IMR-90 (cell line): Measurements from ENCODE around the gene FGF5. TPM values are rescaled to one million over a fixed set of nuclear protein-coding genes. Genes with fewer than 3 reads are reported as not detected.

Experiments used
- ATAC-seq: fragments of 200-7000 bp; cut with Tn5 transposase; 2 replicates; pipeline ENCODE4 v1.9.1; 2020; ENCODE audit warnings: low read depth, mild to moderate bottlenecking, moderate library complexity
- BruUV-seq: library from RNA; stranded (reverse); fragments of 400-500 nt; replicated peaks from 2 replicates; lab custom pipeline; 2021; lab: Mats Ljungman, UMichigan
- CTCF ChIA-PET: fragments of 300-600 bp; formaldehyde crosslinking; extraction: SDS; loops from one replicate; lab custom pipeline; 2021; ENCODE audit warnings: antibody characterized with exemption; lab: Yijun Ruan, JAX
- POLR2A ChIA-PET: fragments of 300-600 bp; sonication (Branson Sonifier 250); formaldehyde crosslinking; loops from one replicate; lab custom pipeline; 2022; ENCODE audit warnings: antibody characterized with exemption; ENCODE audit not compliant: unreplicated experiment; lab: Charles Lee
- DNase-seq: peaks from one replicate; pipeline ENCODE4 v3.0.0; 2013
- H2AFZ ChIP-seq: replicated peaks from 2 replicates; pipeline ENCODE3; 2013; ENCODE audit warnings: low read length, mild to moderate bottlenecking; ENCODE audit not compliant: poor library complexity
- H2AK5ac ChIP-seq: 2 replicates; pipeline ENCODE4 v1.6.1; 2013; ENCODE audit warnings: low read depth, low read length, inconsistent platforms
- H2AK9ac ChIP-seq: replicated peaks from 2 replicates; pipeline ENCODE3; 2013; ENCODE audit warnings: mild to moderate bottlenecking, low read depth, low read length, moderate library complexity; ENCODE audit not compliant: poor library complexity
- H2BK120ac ChIP-seq: 2 replicates; pipeline ENCODE4 v1.6.1; 2013; ENCODE audit warnings: low read depth, low read length, inconsistent platforms
- H2BK15ac ChIP-seq: 3 replicates; pipeline ENCODE4 v1.6.1; 2013; ENCODE audit warnings: low read depth, low read length, inconsistent platforms
- H2BK20ac ChIP-seq: 2 replicates; pipeline ENCODE4 v1.6.1; 2013; ENCODE audit warnings: low read depth, mild to moderate bottlenecking, inconsistent platforms, low read length, moderate library complexity
- H2BK5ac ChIP-seq: 2 replicates; pipeline ENCODE4 v1.6.1; 2013; ENCODE audit warnings: mild to moderate bottlenecking, low read depth, low read length, inconsistent platforms; ENCODE audit not compliant: poor library complexity, severe bottlenecking
- H3K14ac ChIP-seq: replicated peaks from 2 replicates; pipeline ENCODE4 v1.6.1; 2013; ENCODE audit warnings: low read depth, low read length, inconsistent platforms
- H3K18ac ChIP-seq: 2 replicates; pipeline ENCODE4 v1.6.1; 2013; ENCODE audit warnings: low read depth, low read length, control low read depth
- H3K23ac ChIP-seq: 2 replicates; pipeline ENCODE4 v1.6.1; 2013; ENCODE audit warnings: low read depth, low read length, inconsistent platforms
- H3K27ac ChIP-seq: 2 replicates; pipeline ENCODE4 v1.5.1; 2013; ENCODE audit warnings: mild to moderate bottlenecking, control low read depth, low read length; ENCODE audit not compliant: insufficient read depth
- H3K27me3 ChIP-seq: 2 replicates; pipeline ENCODE4 v1.6.1; 2013; ENCODE audit warnings: low read length; ENCODE audit not compliant: control insufficient read depth, insufficient read depth
- H3K36me3 ChIP-seq: 2 replicates; pipeline ENCODE4 v1.6.1; 2013; ENCODE audit warnings: low read length, mixed read lengths; ENCODE audit not compliant: control insufficient read depth, insufficient read depth
- H3K4ac ChIP-seq: 2 replicates; pipeline ENCODE4 v1.6.1; 2013; ENCODE audit warnings: low read depth, low read length, inconsistent platforms
- H3K4me1 ChIP-seq: 2 replicates; pipeline ENCODE4 v1.6.1; 2013; ENCODE audit warnings: low read length, mixed read lengths; ENCODE audit not compliant: control insufficient read depth, insufficient read depth
- H3K4me2 ChIP-seq: 2 replicates; pipeline ENCODE4 v1.6.1; 2013; ENCODE audit warnings: low read depth, mild to moderate bottlenecking, control low read depth, low read length, moderate library complexity
- H3K4me3 ChIP-seq: 2 replicates; pipeline ENCODE4 v1.5.1; 2013; ENCODE audit warnings: low read depth, mild to moderate bottlenecking, control low read depth, low read length, moderate library complexity; ENCODE audit not compliant: insufficient read depth
- H3K56ac ChIP-seq: 2 replicates; pipeline ENCODE4 v1.6.1; 2013; ENCODE audit warnings: low read length, inconsistent platforms; ENCODE audit not compliant: insufficient read depth; ENCODE audit errors: extremely low read depth
- H3K79me1 ChIP-seq, 2 experiments: 2 replicates each; pipeline ENCODE4 v1.6.1; 2013; ENCODE audit warnings: low read length in 2 of 2, inconsistent platforms in 1 of 2, low read depth in 1 of 2
- H3K9ac ChIP-seq: 2 replicates; pipeline ENCODE4 v1.6.1; 2013; ENCODE audit warnings: low read depth, low read length, control low read depth
- H3K9me1 ChIP-seq: 2 replicates; pipeline ENCODE4 v1.6.1; 2013; ENCODE audit warnings: low read length, inconsistent platforms; ENCODE audit not compliant: insufficient read depth
- H3K9me3 ChIP-seq: 2 replicates; pipeline ENCODE4 v1.6.1; 2013; ENCODE audit warnings: low read length; ENCODE audit not compliant: control insufficient read depth, insufficient read depth
- H4K20me1 ChIP-seq: 2 replicates; pipeline ENCODE4 v1.6.1; 2013; ENCODE audit warnings: low read length, inconsistent platforms; ENCODE audit not compliant: insufficient read depth
- H4K5ac ChIP-seq: 2 replicates; pipeline ENCODE4 v1.6.1; 2013; ENCODE audit warnings: mild to moderate bottlenecking, low read depth, low read length, control low read depth
- H4K8ac ChIP-seq, 2 experiments: 2 replicates each; pipeline ENCODE4 v1.6.1; 2013; ENCODE audit warnings: low read depth in 2 of 2, low read length in 2 of 2, control low read depth in 1 of 2, inconsistent platforms in 1 of 2
- H4K91ac ChIP-seq: 2 replicates; pipeline ENCODE4 v1.6.1; 2013; ENCODE audit warnings: low read depth, low read length, inconsistent platforms; ENCODE audit not compliant: insufficient read depth
- BHLHE40 ChIP-seq: fragments of 150-350 bp; IDR thresholded peaks from 2 replicates; pipeline ENCODE4 v1.6.1; 2016; ENCODE audit warnings: mild to moderate bottlenecking, low read depth, low read length
- CEBPB ChIP-seq: IDR thresholded peaks from 2 replicates; pipeline ENCODE4 v1.6.1; 2012; ENCODE audit warnings: low read depth, low read length, improper control_type of control experiment
- CHD1 ChIP-seq: IDR thresholded peaks from 2 replicates; pipeline ENCODE4 v1.6.1; 2012; ENCODE audit warnings: low read depth, low read length, improper control_type of control experiment
- CTCF ChIP-seq: conservative IDR thresholded peaks from 2 replicates; pipeline ENCODE4 v1.5.1; 2012; ENCODE audit warnings: mild to moderate bottlenecking, low read depth, low read length, improper control_type of control experiment
- ELK1 ChIP-seq: fragments of 150-350 bp; IDR thresholded peaks from 2 replicates; pipeline ENCODE4 v1.6.1; 2016; ENCODE audit warnings: low read depth, mild to moderate bottlenecking, low read length, moderate library complexity, borderline replicate concordance
- FOS ChIP-seq: fragments of 150-350 bp; IDR thresholded peaks from 2 replicates; pipeline ENCODE4 v1.6.1; 2016; ENCODE audit warnings: low read depth, low read length
- MAFK ChIP-seq: IDR thresholded peaks from 2 replicates; pipeline ENCODE4 v1.6.1; 2012; ENCODE audit warnings: low read depth, low read length, improper control_type of control experiment
- MAZ ChIP-seq: IDR thresholded peaks from 2 replicates; pipeline ENCODE4 v1.6.1; 2012; ENCODE audit warnings: low read depth, mild to moderate bottlenecking, low read length, improper control_type of control experiment, moderate library complexity, borderline replicate concordance
- MXI1 ChIP-seq: IDR thresholded peaks from 2 replicates; pipeline ENCODE4 v1.6.1; 2012; ENCODE audit warnings: low read depth, mild to moderate bottlenecking, low read length, moderate library complexity, borderline replicate concordance
- NFE2L2 ChIP-seq: fragments of 150-350 bp; IDR thresholded peaks from 2 replicates; pipeline ENCODE4 v1.6.1; 2016; ENCODE audit warnings: low read depth, mild to moderate bottlenecking, low read length
- POLR2A ChIP-seq: IDR thresholded peaks from 2 replicates; pipeline ENCODE4 v1.6.1; 2012; ENCODE audit warnings: mild to moderate bottlenecking, low read depth, low read length
- RAD21 ChIP-seq: IDR thresholded peaks from 2 replicates; pipeline ENCODE4 v1.6.1; 2012; ENCODE audit warnings: low read length, improper control_type of control experiment
- RCOR1 ChIP-seq: IDR thresholded peaks from 2 replicates; pipeline ENCODE4 v1.6.1; 2012; ENCODE audit warnings: mild to moderate bottlenecking, low read length, improper control_type of control experiment; ENCODE audit not compliant: insufficient replicate concordance
- RFX5 ChIP-seq: IDR thresholded peaks from 2 replicates; pipeline ENCODE4 v1.8.0; 2012; ENCODE audit warnings: low read depth, mild to moderate bottlenecking, low read length, moderate library complexity
- SMC3 ChIP-seq: fragments of 150-350 bp; IDR thresholded peaks from 2 replicates; pipeline ENCODE4 v1.6.1; 2016; ENCODE audit warnings: low read depth, mild to moderate bottlenecking, antibody characterized with exemption, low read length, moderate library complexity
- USF2 ChIP-seq: fragments of 150-350 bp; IDR thresholded peaks from 2 replicates; pipeline ENCODE4 v1.6.1; 2017; ENCODE audit warnings: mild to moderate bottlenecking, antibody characterized with exemption, low read length, low read depth
- dilution Hi-C: fragments of 300-500 bp; cut with HindIII; formaldehyde crosslinking; loops from one replicate; pipeline ENCODE4 v1.14.3; 2018; ENCODE audit warnings: low sequenced_read_pairs; ENCODE audit not compliant: unreplicated experiment
- in situ Hi-C: fragments of 300-500 bp; cut with MboI; formaldehyde crosslinking; loops from 3 replicates; pipeline ENCODE4 v1.14.3; 2019; ENCODE audit warnings: low sequenced_read_pairs, inconsistent platforms, mixed read lengths
- intact Hi-C: fragments of 100-400 bp; cut with micrococcal nuclease; formaldehyde crosslinking; loops from 2 replicates; pipeline ENCODE4 v1.10.0; 2022
- polyA plus RNA-seq, 3 experiments: library from polyadenylated mRNA; depleted of rRNA; stranded (reverse); fragments of >200 nt; gene quantifications; 2 replicates each; pipeline ENCODE4 v1.2.3, GENCODE V29; 2012; ENCODE audit warnings: low replicate concordance in 1 of 3
- total RNA-seq: library from RNA; depleted of rRNA; stranded (reverse); fragments of >200 nt; gene quantifications from 2 replicates; pipeline ENCODE4 v1.2.3, GENCODE V29; 2012

Gene FGF5
- total and polyA plus RNA-seq, 2 of the 4 experiments (the other 2 are of a cell fraction) = 18.6 to 42.1 TPM

- Histone ChIP-seq H3K9me1 (peaks cover 4% of the 10 kb centered on the region; the same call in 1 of the 2 replicates), H2AK5ac (no peak overlapping the region; the same call in 1 of the 2 replicates), H3K36me3 (no peaks in the 10 kb centered on the region), H4K91ac (no peak overlapping the region), H3K18ac (peak overlapping the region; percentile 9; the same call in 1 of the 2 replicates), H4K5ac (peak overlapping the region; percentile 6; the same call in 1 of the 2 replicates), H3K4me1 (peaks cover 18% of the 10 kb centered on the region), H4K8ac (peak overlapping the region; percentile 48 to 58; a peak in 3 of 4 replicates), H3K9ac (no peak overlapping the region; the same call in 1 of the 2 replicates), H3K14ac (0 out of 2 replicates have a peak overlapping the region, but pooled peaks have one; percentile 10), H2BK15ac (peak overlapping the region; percentile 95; the same call in 1 of the 3 replicates), H2BK120ac (peak overlapping the region; percentile 98), H3K27me3 (no peaks in the 10 kb centered on the region), H2BK5ac (peak overlapping the region; percentile 100), H2AK9ac (no peak overlapping the region), H3K23ac (peak overlapping the region; percentile 41; the same call in 1 of the 2 replicates), H3K4me3 (no peak overlapping the region), H2BK20ac (peak overlapping the region; percentile 96), H3K4me2 (peak overlapping the region; percentile 58; the same call in 1 of the 2 replicates), H3K27ac (0 out of 2 replicates have a peak overlapping the region, but pooled peaks have one; percentile 16), H3K9me3 (no peaks in the 10 kb centered on the region), H2AFZ (no peak overlapping the region), H3K4ac (peak overlapping the region; percentile 82; the same call in 1 of the 2 replicates), H3K79me1 (peaks cover 3 to 22% of the 10 kb centered on the region in 2 experiments), H3K56ac (no peak overlapping the region; the same call in 1 of the 2 replicates), H4K20me1 (no peaks in the 10 kb centered on the region)
- no TSS peak for BruUV-seq
- TF ChIP-seq BHLHE40 (no peak), POLR2A (no peak), RCOR1 (no peak), SMC3 (no peak), CHD1 (no peak), CEBPB (no peak), MAZ (no peak), FOS (no peak), RAD21 (no peak), MXI1 (no peak), NFE2L2 (no peak), CTCF (no peak), USF2 (no peak), ELK1 (no peak), MAFK (no peak), RFX5 (no peak)
- DNase-seq = peak; percentile 48
- ChIA-PET POLR2A (interaction anchor here (1.5 kb wide), 1 partner anchor 25 kb away, joined by 9 read pairs; the partner anchor contains the start of gene FGF5), CTCF (interaction anchor here (0.6 kb wide), 1 partner anchor 423 kb away, joined by 3 read pairs; no protein-coding TSS in a partner anchor)
- no peak for ATAC-seq
- dilution Hi-C loops = no loop called here
- in situ Hi-C loops = no loop called here
- intact Hi-C loops = no loop called here
These were observed 25.5 kb upstream of the FGF5 start for GRCh38 chr4:80240976-80241375.
